GM18861 (cell line): ENCODE data around the gene PTCRA.
A peak's percentile ranks its signal among the peaks of the same experiment; 100 is the strongest.
"Not testable (repeated sequence)": the region's sequence is repeated elsewhere in the genome, so short reads cannot be mapped to it uniquely, and the experiment has no call there.

Experiments
- ATAC-seq: cut with Tn5 transposase; IDR thresholded peaks from one replicate; pipeline ENCODE4 v1.9.1; 2021; ENCODE audit not compliant: unreplicated experiment

PTCRA gene

GRCh38 chr6:42902429-42903263 is 13.2 kb upstream of the PTCRA start:
- ATAC-seq: not testable (repeated sequence)

DNA sequence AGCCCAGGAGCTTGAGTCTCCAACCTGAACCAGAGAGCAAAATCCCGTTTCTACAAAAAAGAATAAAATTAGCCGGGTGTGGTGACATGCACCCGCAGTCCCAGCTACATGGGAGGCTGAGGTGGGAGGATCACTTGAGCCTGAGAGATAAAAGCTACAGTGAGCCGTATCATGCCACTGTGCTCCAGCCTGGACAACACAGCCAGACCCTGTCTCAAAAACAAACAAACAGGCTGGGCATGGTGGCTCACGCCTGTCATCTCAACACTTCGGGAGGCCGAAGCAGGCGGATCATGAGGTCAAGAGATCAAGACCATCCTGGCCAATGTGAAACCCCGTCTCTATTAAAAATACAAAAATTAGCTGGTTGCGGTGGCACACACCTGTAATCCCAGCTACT is 11.4 kb upstream of the PTCRA start:
- no peak for ATAC-seq

- no peak for ATAC-seq
Observed at GRCh38 chr6:42907336-42907735, 8.5 kb upstream of the PTCRA start.

DNA sequence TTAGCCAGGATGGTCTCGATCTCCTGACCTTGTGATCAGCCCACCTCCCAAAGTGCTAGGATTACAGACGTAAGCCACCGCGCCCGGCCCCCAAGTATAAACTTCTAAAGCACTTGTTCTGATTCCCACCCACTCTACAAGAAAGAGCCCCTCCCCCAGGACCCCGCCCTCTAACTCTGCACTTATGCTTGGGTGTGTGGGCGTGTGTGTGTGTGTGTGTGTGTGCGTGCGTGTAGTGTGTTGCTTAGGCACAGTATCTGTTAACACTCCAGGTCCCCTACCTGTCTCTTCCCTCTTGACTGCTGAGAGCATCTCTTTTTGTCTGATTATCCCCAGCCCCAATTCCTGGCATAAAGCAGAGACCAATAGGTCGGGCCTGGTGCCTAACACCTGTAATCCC is 6.0 kb upstream of the PTCRA start:
- no peak for ATAC-seq

DNA sequence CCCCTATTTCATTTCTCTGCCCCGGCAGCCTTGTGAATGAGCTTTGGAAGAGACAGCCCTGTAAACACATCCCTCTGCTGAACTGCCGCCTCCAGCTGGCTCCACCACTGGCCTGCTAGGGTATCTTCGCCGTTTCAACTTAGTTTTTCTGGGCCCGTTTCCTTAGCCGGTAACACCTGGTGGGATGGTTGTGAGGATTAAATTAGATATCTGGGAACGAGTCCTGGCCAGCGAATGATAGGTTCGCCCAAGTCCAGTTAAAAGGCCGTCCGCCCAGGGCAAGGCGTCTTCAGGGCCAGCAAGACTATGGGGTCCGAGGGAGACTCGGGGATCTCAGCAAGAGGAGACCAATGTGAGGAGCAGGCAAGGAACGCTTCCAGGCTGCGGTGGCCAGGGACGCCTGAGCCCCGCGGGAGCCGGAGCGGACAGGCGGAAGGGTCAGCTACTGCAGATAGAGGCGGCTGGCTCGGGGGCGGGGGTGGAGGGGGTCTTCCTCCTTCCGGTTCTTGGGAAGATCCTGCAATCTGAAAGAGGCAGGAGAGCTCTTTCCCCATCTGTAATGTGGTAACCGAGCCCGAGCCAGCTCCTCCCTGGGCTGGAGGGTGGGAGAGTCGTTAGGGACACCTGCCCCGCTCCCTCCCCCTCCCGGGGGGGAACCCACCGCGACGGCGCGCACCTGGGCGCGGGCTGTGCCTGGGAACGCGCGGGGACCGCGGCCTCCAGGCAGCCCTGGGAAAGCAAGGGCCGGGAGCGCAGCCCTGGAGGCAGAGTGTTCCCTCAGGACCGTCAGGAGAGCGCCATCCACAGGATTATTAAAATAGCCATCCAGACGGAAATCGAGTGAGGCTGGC is 4.5 kb upstream of the PTCRA start:
- ATAC-seq: no peak

DNA sequence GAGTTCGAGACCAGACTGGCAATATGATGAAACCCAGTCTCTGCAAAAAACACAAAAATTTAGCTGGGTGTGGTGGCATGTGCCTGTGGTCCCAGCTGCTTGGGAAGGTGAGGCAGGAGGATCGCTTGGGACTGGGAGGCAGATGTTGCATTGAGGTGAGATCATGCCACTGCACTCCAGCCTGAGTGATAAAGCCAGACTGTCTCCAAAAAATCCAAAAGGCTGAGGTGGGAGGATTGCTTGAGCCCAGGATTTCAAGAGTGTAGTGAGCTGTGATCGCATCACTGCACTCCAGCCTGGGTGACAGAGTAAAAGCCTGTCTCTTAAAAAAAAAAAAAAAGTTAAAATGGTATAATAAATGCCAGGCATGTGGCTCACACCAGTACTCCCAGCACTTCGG is 1.3 kb upstream of the PTCRA start:
- ATAC-seq: no peak

- ATAC-seq: no peak
Observed at GRCh38 chr6:42916288-42916687, 435 bp downstream of the PTCRA start.

GRCh38 chr6:42921801-42922200 is 5.9 kb downstream of the PTCRA start:
- no peak for ATAC-seq

- ATAC-seq: no peak
Observed at GRCh38 chr6:42923666-42924065, 7.8 kb downstream of the PTCRA start.

DNA sequence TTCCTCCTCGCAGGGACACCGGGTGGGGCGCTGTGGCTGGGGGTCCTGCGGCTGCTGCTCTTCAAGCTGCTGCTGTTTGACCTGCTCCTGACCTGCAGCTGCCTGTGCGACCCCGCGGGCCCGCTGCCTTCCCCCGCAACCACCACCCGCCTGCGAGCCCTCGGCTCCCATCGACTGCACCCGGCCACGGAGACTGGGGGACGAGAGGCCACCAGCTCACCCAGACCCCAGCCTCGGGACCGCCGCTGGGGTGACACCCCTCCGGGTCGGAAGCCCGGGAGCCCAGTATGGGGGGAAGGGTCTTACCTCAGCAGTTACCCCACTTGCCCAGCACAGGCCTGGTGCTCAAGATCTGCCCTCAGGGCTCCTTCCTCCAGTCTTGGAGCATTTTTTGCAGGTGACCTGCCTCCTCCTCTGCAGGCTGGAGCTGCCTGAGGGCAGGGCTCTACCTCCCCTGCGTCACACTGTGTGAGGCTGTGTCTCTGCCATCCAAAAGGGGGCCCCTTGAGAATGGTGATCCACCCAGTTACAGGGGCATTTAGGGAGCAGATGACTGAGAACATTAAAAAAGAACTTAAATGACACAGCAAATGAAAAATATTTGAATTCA is 9.5 kb downstream of the PTCRA start:
- no peak for ATAC-seq

- peak; percentile 68 for ATAC-seq
Observed at GRCh38 chr6:42928986-42929820, 13.3 kb downstream of the PTCRA start, which contains the start of gene CNPY3. Gene CNPY3 (plus strand): TSS chr6:42929480. CDS start chr6:42929571, 91 bp downstream.

GRCh38 chr6:42929821-42930360 is 14.0 kb downstream of the PTCRA start:
- peak; percentile 56 for ATAC-seq

DNA sequence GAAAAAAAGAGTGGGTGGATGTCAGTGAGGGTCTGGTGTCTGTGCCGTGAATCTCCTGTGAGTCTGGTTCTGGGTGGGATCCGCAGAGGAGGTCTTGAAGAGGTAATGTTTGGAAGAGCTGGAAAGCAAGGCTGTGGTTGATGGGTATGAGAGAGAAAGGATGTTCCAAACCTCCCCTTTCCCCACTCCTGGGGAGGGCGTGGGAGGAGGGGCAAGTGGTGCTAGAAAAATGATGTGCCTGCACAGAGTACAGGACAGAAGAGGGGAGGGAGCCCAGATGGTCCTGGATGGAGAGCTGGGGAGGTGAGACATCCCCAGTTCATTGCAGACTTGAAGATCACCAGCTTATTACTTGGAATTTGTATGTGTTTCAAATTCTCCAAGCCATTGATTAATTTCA is 16.6 kb downstream of the PTCRA start:
- no peak for ATAC-seq

DNA sequence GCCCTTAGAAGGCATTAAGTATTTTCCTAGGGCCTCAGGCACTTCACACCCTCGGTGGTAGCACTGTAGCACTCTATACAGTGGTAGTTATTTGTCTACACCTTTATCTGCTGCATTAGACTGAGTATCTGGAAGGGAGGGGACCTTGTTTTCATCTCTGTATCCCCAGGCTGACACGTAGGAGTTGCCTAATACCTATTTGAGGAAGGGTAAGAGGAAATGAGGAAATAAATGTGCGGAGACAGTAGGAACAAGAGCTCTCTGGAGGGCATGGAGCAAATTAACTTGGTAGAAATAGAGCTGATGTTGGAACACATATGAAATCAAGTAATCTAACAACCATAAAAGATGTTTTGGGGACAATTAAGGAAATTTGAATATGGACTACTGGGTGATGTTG is 17.4 kb downstream of the PTCRA start:
- no peak for ATAC-seq

DNA sequence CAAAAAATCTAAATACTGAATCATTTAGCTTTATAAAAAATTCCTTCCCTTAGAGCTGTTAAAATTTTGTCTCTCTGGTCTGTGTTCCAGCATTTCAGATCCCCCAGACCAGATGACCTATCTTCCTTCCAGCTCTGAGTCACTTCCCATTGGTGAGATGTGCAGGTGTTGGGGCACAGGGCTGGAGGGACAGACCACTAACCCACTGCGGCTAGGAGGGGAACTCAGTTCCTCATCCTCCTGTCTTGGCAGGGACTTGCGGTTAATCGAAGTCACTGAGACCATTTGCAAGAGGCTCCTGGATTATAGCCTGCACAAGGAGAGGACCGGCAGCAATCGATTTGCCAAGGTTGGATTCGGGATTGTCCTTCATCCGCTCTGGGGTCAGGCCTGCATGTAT is 19.5 kb downstream of the PTCRA start:
- no peak for ATAC-seq

DNA sequence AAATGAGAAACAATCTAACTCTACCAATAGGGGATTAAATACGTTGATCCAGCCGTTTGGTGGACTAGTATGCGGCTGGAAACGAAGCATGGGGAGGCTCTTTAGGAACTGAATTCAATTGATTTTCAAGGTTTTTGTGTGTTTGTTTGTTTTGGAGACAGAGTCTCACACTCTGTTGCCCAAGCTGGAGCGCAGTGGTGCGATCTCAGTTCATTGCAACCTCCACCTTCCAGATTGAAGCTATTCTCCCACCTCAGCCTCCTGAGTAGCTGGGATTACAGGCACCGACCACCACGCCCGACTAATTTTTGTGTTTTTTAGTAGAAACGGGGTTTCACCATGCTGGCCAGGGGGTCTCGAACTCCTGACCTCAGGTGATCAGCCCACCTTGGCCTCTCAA is 20.5 kb downstream of the PTCRA start:
- no peak for ATAC-seq

DNA sequence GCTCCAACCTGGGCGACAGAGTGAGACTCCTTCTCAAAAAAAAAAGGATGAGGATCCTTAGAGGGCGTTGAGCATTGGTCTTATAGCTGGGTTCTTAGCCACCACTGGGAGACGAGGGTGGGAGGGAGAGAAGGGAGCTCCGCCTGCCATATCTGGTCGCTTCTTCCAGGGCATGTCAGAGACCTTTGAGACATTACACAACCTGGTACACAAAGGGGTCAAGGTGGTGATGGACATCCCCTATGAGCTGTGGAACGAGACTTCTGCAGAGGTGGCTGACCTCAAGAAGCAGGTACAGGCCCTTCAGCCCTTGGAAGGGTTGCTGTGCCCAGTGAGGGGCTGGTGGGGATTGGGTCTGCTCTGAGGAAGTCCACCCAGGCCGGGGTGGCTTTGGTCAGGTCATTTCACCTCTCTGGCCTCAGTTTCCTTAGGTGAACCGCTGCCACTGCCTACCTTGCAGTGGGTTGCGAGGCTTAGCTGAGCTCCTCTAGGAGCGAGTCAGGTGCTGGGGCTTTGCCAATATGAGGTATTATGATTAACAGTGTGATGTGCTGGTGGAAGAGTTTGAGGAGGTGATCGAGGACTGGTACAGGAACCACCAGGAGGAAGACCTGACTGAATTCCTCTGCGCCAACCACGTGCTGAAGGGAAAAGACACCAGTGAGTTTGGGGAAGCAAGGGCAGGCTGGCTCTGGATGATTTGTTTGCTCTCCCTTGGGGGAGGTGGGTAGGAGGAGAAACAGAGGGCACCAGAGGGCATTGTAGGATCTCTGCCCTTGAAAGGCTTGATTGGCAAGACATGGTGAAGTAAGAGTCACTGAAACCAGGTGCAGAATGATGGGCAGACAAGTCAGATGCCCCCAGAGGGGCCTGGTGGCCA is 21.9 kb downstream of the PTCRA start:
- ATAC-seq: no peak

GRCh38 chr6:42938428-42938796 is 22.6 kb downstream of the PTCRA start:
- no peak for ATAC-seq

- no peak for ATAC-seq
Observed at GRCh38 chr6:42938987-42939809, 23.3 kb downstream of the PTCRA start.
